ENCODE data around the gene NDUFAF2.

The NDUFAF2 gene

GRCh38 chr5:61202213-61202612, 257.2 kb downstream of the NDUFAF2 start:
- peak; percentile 24 for DNase-seq (ENCODE audit: low spot score)
- TF ChIP-seq CTCF (IDR thresholded peaks at IDR 0.05; ENCODE audit: extremely low read depth, missing control alignments): no peak
